GM21529 (cell line): Measurements from ENCODE around the gene GPR37.

Experiments
- ATAC-seq: cut with Tn5 transposase; IDR thresholded peaks from one replicate; pipeline ENCODE4 v1.9.1; 2021; ENCODE audit not compliant: unreplicated experiment

GPR37 gene

GRCh38 chr7:124737760-124738300, 27.8 kb downstream of the GPR37 start:
- no peak for ATAC-seq

GRCh38 chr7:124728610-124729009, 37.0 kb downstream of the GPR37 start:
- ATAC-seq, result no peak

GRCh38 chr7:124724507-124725192, 40.9 kb downstream of the GPR37 start:
- no peak for ATAC-seq

GRCh38 chr7:124724079-124724478, 41.5 kb downstream of the GPR37 start:
- ATAC-seq, result no peak

- ATAC-seq, result no peak
These were observed 42.6 kb downstream of the GPR37 start for GRCh38 chr7:124723012-124723411.

GRCh38 chr7:124722292-124722691, 43.3 kb downstream of the GPR37 start:
- no peak for ATAC-seq

GRCh38 chr7:124720195-124720594, 45.4 kb downstream of the GPR37 start:
- no peak for ATAC-seq

- ATAC-seq, result no peak
These were observed 47.4 kb downstream of the GPR37 start for GRCh38 chr7:124718032-124718766.

GRCh38 chr7:124716894-124717293, 48.7 kb downstream of the GPR37 start:
- no peak for ATAC-seq

- no peak for ATAC-seq
These were observed 52.5 kb downstream of the GPR37 start for GRCh38 chr7:124713086-124713485.

GRCh38 chr7:124712017-124712416, 53.6 kb downstream of the GPR37 start:
- ATAC-seq, result no peak

GRCh38 chr7:124702385-124702784, 63.2 kb downstream of the GPR37 start:
- no peak for ATAC-seq

- no peak for ATAC-seq
These were observed 63.6 kb downstream of the GPR37 start for GRCh38 chr7:124701955-124702354.

GRCh38 chr7:124700655-124701054, 64.9 kb downstream of the GPR37 start:
- ATAC-seq, result no peak

GRCh38 chr7:124698964-124699363, 66.6 kb downstream of the GPR37 start:
- ATAC-seq, result no peak

GRCh38 chr7:124697746-124698145, 67.8 kb downstream of the GPR37 start:
- no peak for ATAC-seq
